K562 (cell line): ENCODE data around the gene FBXW8. TPM values are rescaled to one million over a fixed set of nuclear protein-coding genes. Genes with fewer than 3 reads are reported as not detected.

Experiments
- ATAC-seq: fragments of 200-7000 bp; cut with Tn5 transposase; 3 replicates; pipeline ENCODE4 v1.9.1; 2020; ENCODE audit warnings: moderate library complexity
- BruUV-seq: library from RNA; stranded (reverse); fragments of 400-500 nt; replicated peaks from 2 replicates; lab custom pipeline; 2021; lab: Mats Ljungman, UMichigan
- CTCF ChIA-PET: fragments of 300-600 bp; formaldehyde crosslinking; extraction: SDS; loops from one replicate; lab custom pipeline; 2021; ENCODE audit warnings: low intra/inter-chr PET ratio; lab: Yijun Ruan, JAX
- POLR2A ChIA-PET: fragments of 300-600, 350-650 bp; sonication (Branson Sonifier 250); formaldehyde crosslinking; extraction: SDS; loops from one replicate; lab custom pipeline; 2021; ENCODE audit warnings: antibody characterized with exemption, inconsistent platforms; lab: Yijun Ruan, JAX
- DNase-seq, 4 experiments: peaks; one replicate each; pipeline versions ENCODE4 v3.0.0 to v3.0.0-alpha.2; 2011 to 2018; ENCODE audit warnings: low spot score in 3 of 4, mixed read lengths in 3 of 4; ENCODE audit errors: extremely low read depth in 1 of 4
- FAIRE-seq: peaks from 2 replicates; lab custom pipeline; 2011; peaks lifted over from hg19 to GRCh38; lab: Jason Lieb, UNC
- H2AFZ ChIP-seq: 2 replicates; pipeline ENCODE4 v1.6.0; 2011; ENCODE audit warnings: low read depth, low read length, control low read depth, inconsistent platforms
- H3K27ac ChIP-seq: fragments of 200-600 bp; 3 replicates; pipeline ENCODE4 v1.8.0; 2011; ENCODE audit warnings: low read depth, mild to moderate bottlenecking, control low read depth, inconsistent platforms, low read length, moderate library complexity, mixed read lengths; ENCODE audit errors: extremely low read depth
- H3K27me3 ChIP-seq, 2 experiments: fragments of 300-600 bp in 1 of 2; 2 replicates in 1 of 2; 3 replicates in 1 of 2; pipeline versions ENCODE4 v1.6.0 to v1.8.0; 2011; ENCODE audit warnings: inconsistent platforms in 2 of 2, low read length in 2 of 2, mild to moderate bottlenecking in 1 of 2, mixed read lengths in 1 of 2, moderate library complexity in 1 of 2; ENCODE audit not compliant: control insufficient read depth in 2 of 2, insufficient read depth in 2 of 2
- H3K36me3 ChIP-seq: fragments of 300-600 bp; 3 replicates; pipeline ENCODE4 v1.8.0; 2011; ENCODE audit warnings: mild to moderate bottlenecking, low read length, inconsistent platforms; ENCODE audit not compliant: control insufficient read depth, insufficient read depth
- H3K4me1 ChIP-seq, 2 experiments: fragments of 200-600 bp in 1 of 2; replicated peaks in 1 of 2; 2 replicates in 1 of 2; 3 replicates in 1 of 2; pipeline versions ENCODE4 v1.5.1 to v1.8.0; 2011; ENCODE audit warnings: inconsistent platforms in 2 of 2, low read length in 2 of 2, mild to moderate bottlenecking in 1 of 2, mixed read lengths in 1 of 2, moderate library complexity in 1 of 2; ENCODE audit not compliant: control insufficient read depth in 2 of 2, insufficient read depth in 2 of 2
- H3K4me2 ChIP-seq: 2 replicates; pipeline ENCODE4 v1.6.1; 2011; ENCODE audit warnings: low read length, control low read depth, inconsistent platforms, mixed read lengths; ENCODE audit not compliant: insufficient read depth
- H3K4me3 ChIP-seq: fragments of 200-600 bp; sonication (generic), shearing (Covaris generic); 2 replicates; pipeline ENCODE4 v1.5.1; 2016; ENCODE audit warnings: control low read depth, inconsistent platforms
- H3K79me2 ChIP-seq: fragments of 200-600 bp; 3 replicates; pipeline ENCODE4 v1.8.0; 2011; ENCODE audit warnings: low read length, inconsistent platforms; ENCODE audit not compliant: control insufficient read depth, insufficient read depth
- H3K9ac ChIP-seq, 2 experiments: 2 replicates each; pipeline versions ENCODE4 v1.6.0 to v1.6.1; 2011; ENCODE audit warnings: low read depth in 2 of 2, low read length in 2 of 2, control low read depth in 1 of 2, inconsistent platforms in 1 of 2, mild to moderate bottlenecking in 1 of 2, mixed read lengths in 1 of 2; ENCODE audit not compliant: insufficient read depth in 1 of 2
- H3K9me1 ChIP-seq: one replicate; pipeline ENCODE4 v1.6.0; 2011; ENCODE audit warnings: inconsistent platforms, mild to moderate bottlenecking, low read length, moderate library complexity; ENCODE audit not compliant: control insufficient read depth, insufficient read depth
- H3K9me3 ChIP-seq: replicated peaks from 2 replicates; pipeline ENCODE4 v1.5.1; 2011; ENCODE audit warnings: low read depth, low read length, inconsistent platforms; ENCODE audit not compliant: control insufficient read depth, insufficient read depth
- H4K20me1 ChIP-seq: replicated peaks from 2 replicates; pipeline ENCODE4 v1.6.1; 2011; ENCODE audit warnings: low read length, inconsistent platforms, mixed read lengths; ENCODE audit not compliant: control insufficient read depth, insufficient read depth
- EGR1 ChIP-seq: fragments of 450-650 bp; conservative IDR thresholded peaks from 2 replicates; pipeline ENCODE4 v1.6.1; 2017; ENCODE audit warnings: mild to moderate bottlenecking
- HMBOX1 ChIP-seq: sonication (generic); IDR thresholded peaks from 2 replicates; pipeline ENCODE4 v1.6.1; 2016
- ID3 ChIP-seq, 2 experiments: fragments of 250-450 bp in 1 of 2; fragments of 450-650 bp in 1 of 2; sonication (Bioruptor Pico) in 1 of 2; IDR thresholded peaks; 2 replicates each; pipeline versions ENCODE4 v1.6.1 to v1.8.0; 2016 to 2021; ENCODE audit warnings: mild to moderate bottlenecking in 2 of 2, moderate library complexity in 2 of 2, missing compliant biosample characterization in 1 of 2, missing genetic modification characterization in 1 of 2
- KLF1 ChIP-seq: fragments of 450-650 bp; IDR thresholded peaks from 2 replicates; pipeline ENCODE4 v1.6.1; 2016; ENCODE audit warnings: missing genetic modification characterization, missing compliant biosample characterization
- WGBS: fragments of 100-300 bp; shearing (Covaris generic); methylation state at CpG from one replicate; pipeline ENCODE4 v1.1.6; 2016; ENCODE audit warnings: low coverage, mixed read lengths; ENCODE audit not compliant: insufficient coverage; ENCODE audit errors: missing lambda C conversion rate; 5-methylcytosine and 5-hydroxymethylcytosine counted together
- in situ Hi-C: fragments of 300-500 bp; cut with MboI; formaldehyde crosslinking; loops from 4 replicates; pipeline ENCODE4 v1.15.0; 2018; ENCODE audit warnings: inconsistent platforms, mixed read lengths
- intact Hi-C: fragments of 100-400 bp; cut with micrococcal nuclease; formaldehyde crosslinking; loops from 2 replicates; pipeline ENCODE4 v1.14.2; 2022
- polyA plus RNA-seq, 8 experiments: library from polyadenylated mRNA; depleted of rRNA in 4 of 8; stranded (reverse) in 5 of 8; unstranded in 3 of 8; fragments of >200 nt; fragmentation: Nextera tagmentation in 2 of 8; fragmentation: Illumina TruSeq in 1 of 8; extraction: Ambion mirVana in 2 of 8; extraction: Trizol in 1 of 8; gene quantifications; 2 replicates each; pipeline versions ENCODE4 v1.2.1 to v1.2.3, GENCODE V29; 2011 to 2014; ENCODE audit warnings: inconsistent platforms in 1 of 8, missing spikeins in 1 of 8
- total RNA-seq, 7 experiments: library from RNA; depleted of rRNA in 6 of 7; stranded (reverse); fragments of >200 nt in 6 of 7; fragmentation: Illumina TruSeq in 2 of 7; extraction: Trizol in 2 of 7; gene quantifications; 2 replicates each; pipeline versions ENCODE4 v1.2.1 to v1.2.3, GENCODE V29; 2011 to 2021; ENCODE audit warnings: low replicate concordance in 1 of 7

The FBXW8 gene
- total and polyA plus RNA-seq, 9 of the 15 experiments (the other 6 are each of a cell fraction or from before 2014, with no cell fraction given), result 0.58 to 8.3 (median 4.4) TPM

- FAIRE-seq, result no peak
- no peaks in the 10 kb centered on the region for H3K27me3 ChIP-seq
- H3K9me1 ChIP-seq, result no peaks in the 10 kb centered on the region
- intact Hi-C loops (no loop called here), in situ Hi-C loops (no loop called here)
- BruUV-seq, result no TSS peak
- no peak overlapping the region for H3K27ac ChIP-seq
- no peak for DNase-seq
- peaks cover 12% of the 10 kb centered on the region; the same call in 1 of the 3 replicates for H3K36me3 ChIP-seq
- H3K79me2 ChIP-seq, result no peaks in the 10 kb centered on the region
- ChIA-PET CTCF (no interaction called here), POLR2A (interaction anchor here (0.5 kb wide), 1 partner anchor 10 kb away, joined by 4 read pairs; no protein-coding TSS in a partner anchor)
- TF ChIP-seq EGR1, result peak; percentile 30
- peak; percentile 76 for TF ChIP-seq HMBOX1
- TF ChIP-seq ID3 (CRISPR knock-in tag; IDR thresholded peaks at IDR 0.05), result no peak
- TF ChIP-seq ID3 (tag; IDR thresholded peaks at IDR 0.05), result peak; percentile 50; the same call in 1 of the 2 replicates
- TF ChIP-seq KLF1 (tag), result no peak
- peaks cover 15% of the 10 kb centered on the region in 2 experiments for H3K4me1 ChIP-seq
- no peak for ATAC-seq
- no peak overlapping the region for H3K9ac ChIP-seq
- no peaks in the 10 kb centered on the region for H4K20me1 ChIP-seq
- H2AFZ ChIP-seq, result no peak overlapping the region
- 34% methylated on average over 8 of the region's 8 CpGs for WGBS
- no peaks in the 10 kb centered on the region for H3K9me3 ChIP-seq
- no peak overlapping the region for H3K4me2 ChIP-seq
- H3K4me3 ChIP-seq, result no peak overlapping the region
These were observed 96.8 kb downstream of the FBXW8 start for GRCh38 chr12:117007577-117007976.
